ENCODE results near the gene PDCD4.
"Not testable (repeated sequence)": the region's sequence is repeated elsewhere in the genome, so short reads cannot be mapped to it uniquely, and the experiment has no call there.

PDCD4 gene

DNA sequence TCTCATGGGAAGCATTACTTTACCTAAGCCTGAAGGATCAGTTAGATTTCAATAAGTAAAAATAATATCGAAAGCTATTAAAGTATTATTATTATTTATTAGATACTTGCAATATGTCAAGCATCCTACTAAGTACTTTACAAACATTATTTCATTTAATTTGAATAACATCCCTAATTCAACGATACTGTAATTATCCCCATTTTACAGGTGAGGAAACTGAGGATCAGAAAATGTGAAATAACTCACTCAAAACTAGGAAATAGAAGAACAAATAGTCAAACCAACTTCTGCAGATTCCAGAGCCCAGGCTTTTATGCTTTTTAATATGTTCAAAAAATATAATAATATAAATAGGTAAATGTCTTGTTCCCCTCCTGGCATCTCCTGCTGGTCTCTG, 10.3 kb upstream of the PDCD4 start:
- no peak for DNase-seq (ENCODE audit: low read depth)

GRCh38 chr10:110861930-110862649, 9.6 kb upstream of the PDCD4 start:
- DNase-seq (ENCODE audit: low read depth) = no peak

GRCh38 chr10:110862961-110863360, 8.8 kb upstream of the PDCD4 start:
- no peak for DNase-seq (ENCODE audit: low read depth)

DNA sequence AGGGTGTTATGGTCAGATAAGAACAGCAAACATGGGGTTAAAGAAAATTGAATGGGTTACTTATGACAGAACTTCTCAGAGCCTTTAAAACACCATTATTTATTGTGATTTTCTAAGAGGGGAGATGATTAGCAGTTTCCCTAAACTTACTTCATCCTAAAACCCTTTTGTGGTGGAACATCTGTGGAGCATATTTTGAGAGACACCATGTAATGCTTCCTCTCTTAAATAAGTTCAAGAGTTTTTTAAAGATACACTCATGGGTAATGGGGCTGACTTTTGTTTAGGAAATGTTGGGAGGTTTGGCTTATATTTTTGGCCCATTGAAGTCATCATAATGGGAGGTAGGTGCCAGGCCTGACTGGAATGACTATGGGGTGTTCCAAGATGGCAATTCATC, 8.4 kb upstream of the PDCD4 start:
- no peak for DNase-seq (ENCODE audit: low read depth)

DNA sequence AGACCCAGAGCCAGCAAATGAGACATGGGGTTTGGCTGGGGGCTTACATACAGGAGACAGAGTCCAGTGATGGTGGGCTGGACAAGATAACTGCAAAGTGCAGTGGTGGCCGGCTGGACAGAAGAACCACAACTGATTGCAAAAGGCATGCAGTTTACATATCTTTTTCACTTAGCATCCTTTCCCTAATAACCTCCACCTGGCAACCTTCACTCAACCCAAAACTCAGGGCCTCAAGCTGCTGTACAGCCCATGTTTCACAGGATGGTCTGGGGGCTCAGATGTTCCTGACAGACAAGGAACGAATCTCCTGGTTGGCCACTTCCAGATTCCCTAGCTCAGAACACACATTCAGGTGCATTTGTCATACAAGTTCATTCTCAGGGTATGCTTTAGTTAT, 7.8 kb upstream of the PDCD4 start:
- DNase-seq (ENCODE audit: low read depth) = no peak

- peak; percentile 49 for DNase-seq (ENCODE audit: low read depth)
Observed at GRCh38 chr10:110864662-110865140, 7.0 kb upstream of the PDCD4 start.

GRCh38 chr10:110865186-110865808, 6.4 kb upstream of the PDCD4 start:
- DNase-seq (ENCODE audit: low read depth) = no peak

GRCh38 chr10:110865809-110866482, 5.8 kb upstream of the PDCD4 start:
- no peak for DNase-seq (ENCODE audit: low read depth)

GRCh38 chr10:110867011-110867806, 4.5 kb upstream of the PDCD4 start:
- not testable (repeated sequence) for DNase-seq (ENCODE audit: low read depth)

GRCh38 chr10:110867807-110868465, 3.8 kb upstream of the PDCD4 start:
- no peak for DNase-seq (ENCODE audit: low read depth)

DNA sequence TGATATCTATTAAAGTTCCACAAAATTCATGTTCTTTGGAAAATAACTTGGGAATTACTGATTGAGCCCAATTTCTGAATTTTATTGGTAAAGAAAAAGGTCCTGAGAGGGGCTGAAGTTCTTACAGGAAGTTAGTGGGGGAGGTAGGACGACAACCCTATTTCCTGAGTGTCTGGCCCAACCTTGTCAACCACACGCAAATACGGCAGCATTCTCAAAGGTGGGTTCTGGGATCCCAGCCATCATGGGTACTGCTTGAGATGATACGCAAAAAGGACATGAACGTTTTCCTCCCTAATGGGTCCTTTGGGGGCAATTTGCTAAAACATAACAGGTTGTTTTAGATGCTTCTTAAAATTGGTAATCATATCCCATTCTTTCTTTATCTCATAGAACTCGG, 2.7 kb upstream of the PDCD4 start:
- peak; percentile 57 for DNase-seq (ENCODE audit: low read depth)

DNA sequence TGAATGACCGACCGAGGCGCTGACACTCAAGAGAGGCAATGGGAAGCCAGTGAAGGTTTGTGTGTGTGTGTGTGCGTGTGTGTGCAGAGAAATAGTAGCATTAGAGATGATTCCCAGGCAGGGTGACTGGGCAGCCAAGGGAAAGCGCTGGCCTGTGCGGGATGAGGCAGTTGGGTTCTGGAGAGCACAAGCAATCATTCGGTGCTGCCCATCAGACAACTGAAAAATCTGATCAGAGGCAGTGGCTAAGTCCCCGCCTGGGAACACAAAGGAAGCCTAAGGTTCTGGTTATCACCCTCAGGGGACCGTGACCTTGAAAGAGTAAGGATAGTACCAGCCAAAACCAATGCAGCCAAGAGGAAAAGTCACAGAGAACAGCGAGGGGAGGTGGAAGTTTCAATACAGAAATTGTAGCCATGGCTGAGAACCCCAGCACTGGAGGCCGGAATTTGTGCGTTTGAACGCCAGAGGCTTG, 868 bp upstream of the PDCD4 start:
- no peak for DNase-seq (ENCODE audit: low read depth)

GRCh38 chr10:110872145-110872983, 636 bp downstream of the PDCD4 start:
- DNase-seq (ENCODE audit: low read depth) = peak; percentile 87

- no peak for DNase-seq (ENCODE audit: low read depth)
Observed at GRCh38 chr10:110872984-110873923, 1.5 kb downstream of the PDCD4 start.

DNA sequence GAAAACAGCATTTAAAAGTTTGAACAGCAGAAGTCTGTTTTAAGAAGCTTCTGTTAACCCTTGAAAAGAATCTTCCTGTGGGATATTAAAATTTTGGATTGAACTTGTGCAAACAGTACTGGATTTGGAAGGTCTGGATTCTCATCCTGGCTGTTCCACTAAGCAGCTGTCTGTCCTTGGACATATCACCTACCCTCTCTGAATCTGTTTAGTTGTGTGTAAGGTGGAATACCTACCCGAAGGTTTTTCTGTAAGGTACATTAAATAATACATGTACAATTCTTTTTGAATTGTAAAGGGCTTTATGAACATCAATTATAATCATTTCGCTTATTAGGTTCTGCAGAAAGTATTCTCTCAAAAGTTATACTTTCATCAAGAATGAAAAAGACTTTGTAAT, 2.2 kb downstream of the PDCD4 start:
- no peak for DNase-seq (ENCODE audit: low read depth)

GRCh38 chr10:110876000-110876399, 4.3 kb downstream of the PDCD4 start:
- DNase-seq (ENCODE audit: low read depth) = no peak

GRCh38 chr10:110876788-110877187, 5.1 kb downstream of the PDCD4 start:
- DNase-seq (ENCODE audit: low read depth) = no peak

DNA sequence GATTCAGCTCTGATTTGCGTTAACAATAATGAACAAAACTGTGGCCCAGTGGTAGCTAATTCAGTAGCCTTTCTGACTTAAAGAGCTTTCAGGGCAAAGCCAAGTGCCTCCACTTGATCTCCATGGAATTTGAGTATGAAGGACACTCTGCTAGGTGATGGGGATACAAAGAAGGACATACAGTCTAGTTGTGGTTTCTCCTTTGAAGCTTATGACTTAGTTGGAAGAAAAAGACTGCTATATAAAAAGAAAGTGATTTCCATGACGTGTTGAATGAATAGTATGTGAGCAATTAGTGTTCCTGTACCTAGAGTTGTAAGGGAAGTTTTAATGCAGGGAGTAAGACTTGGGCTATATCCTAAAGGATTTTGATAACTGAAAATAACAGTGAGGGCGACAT, 8.3 kb downstream of the PDCD4 start:
- no peak for DNase-seq (ENCODE audit: low read depth)

DNA sequence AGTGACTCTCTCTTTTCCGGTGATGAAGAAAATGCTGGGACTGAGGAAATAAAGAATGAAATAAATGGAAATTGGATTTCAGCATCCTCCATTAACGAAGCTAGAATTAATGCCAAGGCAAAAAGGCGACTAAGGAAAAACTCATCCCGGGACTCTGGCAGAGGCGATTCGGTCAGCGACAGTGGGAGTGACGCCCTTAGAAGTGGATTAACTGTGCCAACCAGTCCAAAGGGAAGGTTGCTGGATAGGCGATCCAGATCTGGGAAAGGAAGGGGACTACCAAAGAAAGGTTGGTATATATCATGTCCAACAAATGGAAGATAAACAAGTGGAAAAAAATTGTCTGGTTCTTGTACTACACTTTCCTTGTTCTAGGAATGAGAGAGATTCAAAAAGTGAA, 9.5 kb downstream of the PDCD4 start:
- no peak for DNase-seq (ENCODE audit: low read depth)

- DNase-seq (ENCODE audit: low read depth) = no peak
Observed at GRCh38 chr10:110881905-110882304, 10.2 kb downstream of the PDCD4 start.
